GM12891 (cell line): ENCODE measurements around the gene LIPC.

ENCODE experiments used
- POLR2A ChIP-seq: IDR thresholded peaks from 2 replicates; pipeline ENCODE4 v1.6.1; 2011; ENCODE audit warnings: low read depth, low read length, control low read depth
- POLR2AphosphoS5 ChIP-seq: IDR thresholded peaks from 2 replicates; pipeline ENCODE4 v1.6.1; 2011; ENCODE audit warnings: low read depth, low read length, control low read depth
- TAF1 ChIP-seq: IDR thresholded peaks from 2 replicates; pipeline ENCODE4 v1.6.1; 2011; ENCODE audit warnings: low read depth, low read length, control low read depth

- TF ChIP-seq POLR2A (no peak), TAF1 (no peak), POLR2AphosphoS5 (no peak)
These were observed 33.1 kb upstream of the LIPC start for GRCh38 chr15:58398643-58399042.
